PC-3 (cell line): ENCODE measurements around the gene GSG1L.

ENCODE experiments used
- CTCF ChIP-seq: fragments of 300-600 bp; sonication (generic); conservative IDR thresholded peaks from 2 replicates; pipeline ENCODE4 v1.5.1; 2017; ENCODE audit warnings: antibody characterized with exemption, low read depth, mild to moderate bottlenecking, low read length
- EZH2 ChIP-seq: fragments of 300-600 bp; sonication (generic); IDR thresholded peaks from one replicate; pipeline ENCODE4 v1.6.1; 2017; ENCODE audit warnings: antibody characterized with exemption, mild to moderate bottlenecking, low read length; ENCODE audit not compliant: unreplicated experiment
- EZH2phosphoT487 ChIP-seq: fragments of 300-600 bp; sonication (generic); IDR thresholded peaks from 2 replicates; pipeline ENCODE4 v1.6.1; 2018; ENCODE audit warnings: mild to moderate bottlenecking, antibody characterized with exemption, low read length, borderline replicate concordance

- TF ChIP-seq EZH2 (no peak), CTCF (no peak), EZH2phosphoT487 (no peak)
These were observed 291.3 kb downstream of the GSG1L start for GRCh38 chr16:27772093-27772825.
